HG03159 (cell line): ENCODE measurements around the gene MMADHC.
"Not testable (repeated sequence)": the region's sequence is repeated elsewhere in the genome, so short reads cannot be mapped to it uniquely, and the experiment has no call there.

Source experiments
- ATAC-seq: cut with Tn5 transposase; IDR thresholded peaks from one replicate; pipeline ENCODE4 v1.9.1; 2021; ENCODE audit warnings: mild to moderate bottlenecking, moderate library complexity; ENCODE audit not compliant: unreplicated experiment

Gene MMADHC

GRCh38 chr2:149595056-149595963, 7.7 kb upstream of the MMADHC start:
- no peak for ATAC-seq

DNA sequence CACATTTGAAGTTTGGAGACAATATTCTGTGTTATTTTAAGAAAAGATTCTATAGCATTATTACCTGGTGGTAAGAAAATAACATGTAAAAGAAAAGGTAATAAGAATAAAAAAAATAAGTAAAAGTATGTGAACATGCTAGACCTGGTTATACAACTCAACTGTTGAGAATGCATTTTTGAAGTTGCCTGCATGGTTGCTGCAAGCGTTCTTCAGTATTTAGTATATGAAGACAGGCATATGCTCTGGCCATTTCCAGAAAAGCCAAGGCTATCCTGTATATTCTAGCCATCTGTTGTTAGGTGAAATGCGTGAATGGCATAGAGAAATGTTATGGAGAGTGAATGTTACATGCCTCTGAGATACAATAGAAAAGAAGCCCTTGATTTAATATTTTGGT, 6.8 kb upstream of the MMADHC start:
- ATAC-seq = no peak

DNA sequence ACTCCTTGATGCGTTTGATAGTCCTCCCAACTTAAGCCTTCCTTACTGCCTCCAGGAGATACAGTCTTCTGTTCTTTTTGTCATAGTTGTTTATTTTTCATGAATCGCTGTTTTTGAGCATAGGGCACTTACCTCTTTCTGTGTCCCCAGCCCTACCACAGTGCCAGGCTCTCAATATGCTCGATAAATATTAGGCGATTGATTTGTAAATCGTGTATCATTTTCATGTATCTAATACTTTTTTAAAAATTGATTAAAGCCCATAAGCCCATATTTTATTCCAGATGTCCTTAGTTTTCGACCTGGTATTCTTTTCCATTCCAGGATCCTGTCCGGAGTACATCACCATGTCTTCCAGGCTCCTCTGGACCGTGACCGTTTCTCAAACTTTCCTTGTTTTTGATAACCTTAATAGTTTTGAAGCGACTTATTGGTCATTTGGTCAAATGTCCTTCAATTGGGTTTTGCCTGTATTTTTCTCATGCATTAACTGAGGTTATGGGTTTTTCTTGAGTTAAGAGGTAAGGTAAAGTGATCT, 444 bp upstream of the MMADHC start:
- peak; percentile 29 for ATAC-seq

GRCh38 chr2:149586898-149587219, 716 bp downstream of the MMADHC start:
- ATAC-seq = no peak

DNA sequence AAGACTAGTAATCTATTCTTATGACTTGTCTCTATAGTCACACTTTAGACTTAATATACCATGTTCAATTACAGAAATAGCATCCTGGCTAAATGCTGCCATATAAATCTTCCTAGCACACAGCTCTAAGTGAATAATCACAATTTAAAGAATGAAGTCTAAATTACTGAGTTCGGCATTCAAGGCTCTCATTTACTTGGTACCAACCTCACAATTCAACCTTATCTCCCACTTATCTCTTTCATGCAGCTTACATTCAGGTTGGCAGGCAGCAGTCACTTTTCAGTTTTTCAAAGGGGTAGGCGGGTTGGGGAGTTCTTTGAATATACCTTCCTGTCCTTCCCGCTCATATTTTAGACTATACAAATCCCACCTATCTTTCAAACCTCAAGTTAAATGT, 1.5 kb downstream of the MMADHC start:
- no peak for ATAC-seq

GRCh38 chr2:149585166-149585885, 2.2 kb downstream of the MMADHC start:
- ATAC-seq = no peak

DNA sequence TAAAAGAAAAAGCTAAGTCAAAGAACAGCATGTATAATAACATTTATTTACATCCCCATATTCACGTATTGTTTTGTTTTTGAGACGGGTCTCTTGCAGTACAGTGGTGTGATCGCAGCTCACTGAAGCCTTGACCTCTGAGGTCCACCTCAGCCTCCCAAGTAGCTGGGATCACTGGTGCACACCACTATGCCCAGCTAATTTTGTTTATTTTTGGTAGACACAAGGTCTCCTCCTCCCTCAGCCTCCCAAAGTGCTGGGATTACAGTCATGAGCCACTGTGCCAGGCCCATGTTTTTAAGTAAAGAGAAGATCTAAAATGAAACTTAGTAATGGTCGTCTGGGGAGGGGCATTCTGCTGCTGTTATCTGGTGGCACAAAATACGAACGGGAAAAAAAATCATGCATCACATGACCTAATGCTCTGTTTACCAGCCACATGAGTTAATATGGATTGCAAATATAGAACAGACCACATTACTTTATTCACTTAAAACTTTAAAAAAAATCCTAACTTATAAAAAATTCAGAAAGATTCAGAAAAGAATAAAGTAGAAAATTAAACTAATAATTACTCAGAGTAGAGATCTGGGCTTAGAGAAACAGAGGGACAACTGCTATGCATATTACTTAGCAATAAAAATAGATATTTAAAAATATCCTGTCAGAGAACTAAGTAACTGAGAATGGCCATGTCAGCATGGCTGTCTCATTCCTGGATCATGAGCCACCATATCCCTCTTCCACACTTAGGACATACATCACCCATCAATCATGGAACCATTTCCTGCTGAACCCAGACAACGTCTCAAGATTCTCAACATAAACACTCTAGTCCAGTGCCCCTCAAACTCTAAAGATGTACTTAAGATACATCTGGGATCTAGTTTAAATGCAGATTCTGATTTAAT, 7.3 kb downstream of the MMADHC start:
- ATAC-seq = no peak

GRCh38 chr2:149577269-149577668, 10.3 kb downstream of the MMADHC start:
- no peak for ATAC-seq

DNA sequence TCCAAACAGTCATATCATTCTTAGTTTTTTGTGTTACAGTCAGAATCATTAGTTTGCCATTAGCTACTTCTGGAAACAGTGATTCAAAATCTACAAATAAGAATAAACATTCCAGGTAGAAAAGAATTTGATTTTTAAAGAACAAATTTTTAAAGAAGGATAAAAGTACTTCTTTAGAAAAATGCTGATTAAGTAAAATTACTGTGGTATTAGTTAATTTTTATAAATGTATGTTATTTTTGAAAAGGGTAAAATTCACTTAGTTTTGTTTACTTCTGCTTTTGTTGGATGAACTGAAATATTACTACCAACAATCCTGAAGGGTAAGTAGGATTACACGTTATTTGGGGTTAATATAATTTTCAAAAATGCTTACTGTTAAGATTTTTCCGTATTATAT, 11.8 kb downstream of the MMADHC start:
- no peak for ATAC-seq

DNA sequence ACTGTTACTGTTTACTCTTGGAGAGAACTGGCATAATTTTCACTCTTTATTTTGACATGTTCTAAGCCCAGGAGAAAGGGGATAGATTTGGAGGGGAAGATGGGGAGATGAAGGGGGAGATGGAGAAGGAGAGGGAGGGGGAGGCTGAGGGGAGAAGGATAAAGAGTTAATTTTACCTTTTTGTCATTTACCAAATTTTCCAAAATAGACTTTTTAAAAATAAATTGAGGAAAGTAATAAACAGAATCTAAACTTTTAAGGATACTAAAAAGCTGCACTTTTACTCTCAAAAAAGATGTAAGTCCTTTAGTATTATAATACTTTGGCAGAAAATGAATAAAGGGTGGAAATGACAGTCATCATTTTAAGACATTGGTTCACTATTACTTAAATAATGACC, 12.3 kb downstream of the MMADHC start:
- no peak for ATAC-seq

GRCh38 chr2:149573760-149574159, 13.8 kb downstream of the MMADHC start:
- ATAC-seq = no peak

DNA sequence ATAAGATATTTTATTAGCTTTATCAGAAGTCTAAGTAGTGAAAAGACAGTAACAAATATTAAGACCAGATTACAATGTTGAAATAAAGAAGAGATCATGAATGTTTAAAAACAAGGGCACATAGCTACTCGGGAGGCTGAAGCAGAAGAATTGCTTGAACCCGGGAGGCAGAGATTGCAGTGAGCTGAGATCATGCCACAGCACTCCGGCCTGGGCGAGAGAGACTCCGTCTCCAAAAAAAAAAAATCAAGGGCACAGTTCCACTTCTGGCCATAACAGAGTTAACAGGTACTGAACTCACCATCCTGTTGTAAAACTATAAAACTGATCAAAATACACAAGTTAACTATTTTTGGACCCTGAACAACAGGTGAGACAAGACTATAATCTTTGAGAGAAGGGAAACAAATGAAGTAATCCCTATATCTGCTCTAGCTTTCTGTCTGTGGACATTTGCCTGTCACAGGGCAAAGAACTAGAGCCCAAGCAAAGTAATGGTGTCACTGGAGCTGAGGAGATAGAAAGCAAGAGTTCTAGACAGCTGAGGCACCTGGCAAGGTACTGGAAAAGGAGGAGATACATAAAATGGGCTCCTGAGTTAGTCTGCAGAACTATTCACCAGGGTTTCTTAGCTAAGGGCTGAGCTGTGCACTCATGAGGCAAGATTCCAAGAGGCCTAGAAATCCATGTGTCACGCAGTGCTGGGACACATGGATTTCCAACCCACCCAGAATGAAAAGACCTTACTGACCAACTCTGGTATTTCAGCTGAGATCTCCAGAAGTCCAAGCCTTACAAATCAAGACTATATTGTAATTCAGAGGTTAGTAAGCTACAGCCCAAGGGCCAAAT, 15.2 kb downstream of the MMADHC start:
- no peak for ATAC-seq

DNA sequence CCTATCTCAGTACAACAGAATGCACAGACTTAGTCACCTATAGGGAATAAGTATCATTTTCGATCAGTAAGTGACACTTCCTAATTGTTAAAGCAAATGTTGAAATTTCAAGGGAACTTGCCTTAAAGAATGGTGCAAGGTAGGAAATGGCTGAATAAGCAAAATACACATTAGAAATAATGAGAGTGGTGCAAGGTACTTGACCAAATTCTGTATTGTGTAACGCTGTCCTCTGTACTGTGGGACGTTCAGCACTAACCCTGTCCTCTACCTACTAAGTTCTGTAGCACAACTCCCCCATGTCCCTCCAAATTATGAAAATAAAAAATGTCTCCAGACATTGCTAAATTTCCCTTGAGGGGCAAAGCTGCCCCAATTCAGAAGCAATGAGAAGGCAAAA, 19.4 kb downstream of the MMADHC start:
- ATAC-seq = no peak

GRCh38 chr2:149566652-149567051, 20.9 kb downstream of the MMADHC start:
- no peak for ATAC-seq

- not testable (repeated sequence) for ATAC-seq
Measured at GRCh38 chr2:149565625-149566024, 21.9 kb downstream of the MMADHC start.

- no peak for ATAC-seq
Measured at GRCh38 chr2:149564983-149565382, 22.6 kb downstream of the MMADHC start.

GRCh38 chr2:149564097-149564496, 23.5 kb downstream of the MMADHC start:
- no peak for ATAC-seq

DNA sequence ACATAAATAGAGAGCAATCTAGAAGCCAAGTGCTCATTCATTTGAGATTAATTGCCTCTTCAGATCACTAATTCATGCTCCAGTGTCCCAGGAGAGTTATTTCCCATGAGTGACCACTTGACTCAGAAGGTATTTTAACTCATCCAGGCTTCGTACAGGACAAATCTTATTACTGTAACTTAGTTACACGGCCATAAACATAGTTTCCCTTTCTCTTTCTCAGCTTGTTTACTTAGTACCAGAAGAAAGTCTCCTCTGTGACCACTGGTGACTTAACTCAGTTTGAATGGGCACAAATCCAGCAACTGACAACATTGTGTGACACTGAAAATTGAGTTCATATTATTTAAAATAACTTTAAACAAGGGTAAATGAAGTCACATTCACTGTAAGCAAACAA, 25.3 kb downstream of the MMADHC start:
- peak; percentile 83 for ATAC-seq

GRCh38 chr2:149561309-149561926, 26.2 kb downstream of the MMADHC start:
- ATAC-seq = no peak
